Tibial nerve (tissue), 3 donors: Measurements from ENCODE around the gene ZSCAN2.

Experiments used
- CTCF ChIP-seq, 5 experiments: fragments of 200-600 bp in 3 of 5; fragments of 450-650 bp in 2 of 5; sonication (generic) in 3 of 5; IDR thresholded peaks; one replicate each; pipeline ENCODE4 v1.5.1; 2016 to 2019; ENCODE audit warnings: antibody characterized with exemption in 5 of 5, mild to moderate bottlenecking in 3 of 5, moderate library complexity in 2 of 5
- POLR2A ChIP-seq, 2 donors: fragments of 450-650 bp; IDR thresholded peaks; one replicate each; pipeline ENCODE4 v1.6.1; 2017; ENCODE audit warnings: antibody characterized with exemption in 2 of 2, mild to moderate bottlenecking in 2 of 2, moderate library complexity in 2 of 2

DNA sequence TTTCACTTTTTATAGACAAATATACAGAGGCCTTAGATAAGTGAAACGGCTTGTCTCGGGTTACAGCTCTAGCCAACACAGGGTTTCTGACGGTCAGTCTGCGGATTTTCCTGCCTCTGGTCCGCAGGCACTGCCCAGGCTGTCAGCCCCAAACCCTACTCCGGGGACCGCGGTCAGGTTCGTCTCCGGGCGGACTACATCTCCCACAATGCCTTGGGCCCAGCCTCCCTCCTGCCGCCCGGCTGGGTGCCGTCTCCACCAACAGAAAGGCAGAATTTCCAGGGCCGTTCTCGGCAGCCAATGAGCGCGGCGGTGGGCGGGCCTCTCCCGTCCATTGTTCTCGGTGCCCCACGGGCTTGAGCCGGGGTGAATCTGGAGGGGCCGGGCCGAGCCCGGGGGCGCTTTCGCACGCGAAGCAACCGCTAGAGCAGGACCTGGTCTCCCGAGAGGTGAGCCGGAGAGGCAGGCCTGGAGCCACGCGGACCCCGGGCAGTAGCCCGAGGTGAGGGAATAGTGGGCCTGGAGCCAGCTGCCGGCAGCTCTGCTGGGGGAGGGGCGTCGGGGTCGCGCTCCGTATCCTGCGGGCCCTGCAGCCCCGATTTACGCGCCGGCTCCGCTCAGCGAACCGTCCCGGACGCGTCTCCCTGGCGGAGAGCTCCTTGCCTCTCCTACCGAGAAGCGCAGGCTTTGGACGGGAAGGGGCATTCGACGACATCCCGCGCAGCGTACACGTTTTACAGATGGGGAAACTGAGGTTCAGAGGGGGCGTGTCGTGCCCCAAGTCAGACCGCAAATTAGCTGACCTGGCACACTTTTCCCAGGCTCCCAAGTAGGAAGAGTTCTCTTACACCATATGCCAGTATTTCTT lies at the start of gene ZSCAN2:
- TF ChIP-seq CTCF (IDR thresholded peaks at IDR 0.05) (no peak), POLR2A (IDR thresholded peaks at IDR 0.05) (no peak)
